Globus pallidus (tissue), 1 donor: ENCODE measurements around the gene PER3.
A peak's percentile ranks its signal among the peaks of the same experiment; 100 is the strongest.

Experiments
- DNase-seq: peaks from one replicate; pipeline ENCODE4 v3.0.0-alpha.2; 2015; ENCODE audit warnings: low spot score

The PER3 gene

DNA sequence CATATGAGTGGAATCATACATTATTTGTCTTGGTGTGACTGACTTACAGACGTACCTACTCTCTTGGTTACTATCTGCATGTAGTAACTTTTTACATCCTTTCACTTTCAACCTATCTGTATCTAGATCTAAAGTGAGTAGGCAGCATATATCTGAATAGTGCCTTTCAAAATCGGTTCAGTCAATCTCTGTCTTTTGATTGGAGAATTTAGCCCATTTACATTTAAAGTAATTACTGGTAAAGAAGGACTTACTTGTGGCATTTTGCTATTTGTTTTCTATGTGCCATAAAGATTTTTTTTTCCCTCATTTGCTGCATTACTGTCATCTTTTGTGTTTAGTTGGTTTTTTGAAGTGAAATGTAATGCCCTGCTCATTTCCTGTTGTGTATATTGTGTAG, 54.6 kb downstream of the PER3 start:
- DNase-seq: no peak

GRCh38 chr1:7839526-7839925, 55.4 kb downstream of the PER3 start:
- no peak for DNase-seq

- DNase-seq: no peak
Measured at GRCh38 chr1:7842517-7842916, 58.4 kb downstream of the PER3 start.

DNA sequence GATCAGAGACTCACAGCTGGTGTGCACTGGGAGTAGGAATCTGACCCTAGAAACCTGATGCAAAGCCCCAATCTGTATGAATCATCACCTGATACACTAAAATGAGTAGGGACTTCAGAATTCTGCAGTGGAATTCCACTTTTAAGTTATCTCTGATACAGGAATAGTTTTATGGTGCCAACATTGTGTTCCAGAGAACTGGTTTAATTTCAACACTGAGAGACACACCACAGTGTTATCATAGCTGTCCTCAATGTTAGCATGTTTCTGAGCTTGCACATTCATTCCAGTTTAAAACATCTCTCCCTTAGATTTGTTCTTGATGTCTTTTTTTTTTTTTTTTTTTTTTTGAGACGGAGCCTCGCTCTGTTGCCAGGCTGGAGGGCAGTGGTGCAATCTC, 61.7 kb downstream of the PER3 start:
- no peak for DNase-seq

DNA sequence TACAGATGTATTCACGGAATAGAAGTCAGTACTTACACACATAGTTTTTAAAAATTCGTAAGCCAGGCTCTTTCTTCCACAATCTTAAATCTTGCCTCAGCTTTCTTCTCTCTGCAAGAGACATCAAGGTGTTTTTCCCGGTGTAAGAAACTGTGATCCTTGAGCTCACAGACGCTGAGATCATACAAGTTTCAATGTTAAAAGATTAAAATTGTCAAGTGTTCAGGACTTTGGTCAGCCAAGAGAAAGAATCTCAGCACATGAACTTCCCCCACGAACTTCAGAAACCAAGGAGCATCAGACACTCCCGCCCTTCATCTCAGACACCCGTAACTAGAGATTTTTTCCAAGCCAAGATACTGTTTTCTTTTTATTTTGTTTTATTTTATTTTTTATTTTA, 62.6 kb downstream of the PER3 start:
- DNase-seq: no peak

- DNase-seq: no peak
Measured at GRCh38 chr1:7847599-7847998, 63.5 kb downstream of the PER3 start.

- no peak for DNase-seq
Measured at GRCh38 chr1:7850786-7851185, 66.7 kb downstream of the PER3 start.

DNA sequence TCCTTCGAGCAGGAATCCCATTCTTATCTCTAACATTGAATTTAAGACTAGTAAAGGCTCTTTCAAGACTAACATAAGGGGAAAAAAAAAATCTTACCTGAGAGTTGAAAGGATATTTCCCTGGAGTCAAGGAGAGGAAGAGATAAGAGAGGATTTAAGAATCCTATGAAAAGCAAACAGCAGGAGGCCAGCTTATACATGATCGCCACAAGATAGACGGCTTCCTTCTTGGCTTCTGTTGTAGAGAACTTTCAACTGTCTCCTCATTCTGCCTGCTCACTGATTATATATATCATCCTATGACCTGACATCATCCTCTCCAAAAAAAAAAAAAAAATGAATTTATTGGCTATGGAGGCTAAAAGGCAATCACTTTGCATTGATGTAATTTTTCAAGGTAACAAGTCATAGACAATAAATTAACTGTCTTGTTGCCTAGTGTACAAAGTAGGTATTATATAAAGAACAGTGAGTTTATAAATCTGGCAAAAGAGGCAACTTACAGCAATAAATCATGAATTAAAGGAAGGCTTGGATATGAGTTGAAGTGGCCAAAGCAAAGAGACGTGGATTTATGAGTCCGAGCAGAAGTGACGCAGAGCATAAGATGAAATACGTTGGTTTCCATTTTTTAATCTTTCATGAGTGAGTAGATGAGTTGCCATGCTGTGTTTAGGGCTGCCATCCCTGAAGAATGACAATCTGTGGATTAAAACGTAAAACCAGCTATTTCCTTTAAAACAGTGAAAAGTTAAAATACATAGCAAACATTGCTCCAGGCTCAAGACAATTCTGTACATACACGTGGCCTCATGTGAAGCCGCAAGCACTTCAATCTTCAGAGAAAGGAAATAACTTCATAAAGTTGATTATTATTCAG, 69.0 kb downstream of the PER3 start, which contains the start of gene UTS2:
TSS of gene UTS2 (minus strand) at position 262 of the 880 bp plus-strand sequence. CDS start at position 200, 62 bp downstream.
- DNase-seq: no peak

GRCh38 chr1:7853684-7854026, 69.6 kb downstream of the PER3 start:
- DNase-seq: no peak

GRCh38 chr1:7856345-7856744, 72.3 kb downstream of the PER3 start:
- peak; percentile 6 for DNase-seq

DNA sequence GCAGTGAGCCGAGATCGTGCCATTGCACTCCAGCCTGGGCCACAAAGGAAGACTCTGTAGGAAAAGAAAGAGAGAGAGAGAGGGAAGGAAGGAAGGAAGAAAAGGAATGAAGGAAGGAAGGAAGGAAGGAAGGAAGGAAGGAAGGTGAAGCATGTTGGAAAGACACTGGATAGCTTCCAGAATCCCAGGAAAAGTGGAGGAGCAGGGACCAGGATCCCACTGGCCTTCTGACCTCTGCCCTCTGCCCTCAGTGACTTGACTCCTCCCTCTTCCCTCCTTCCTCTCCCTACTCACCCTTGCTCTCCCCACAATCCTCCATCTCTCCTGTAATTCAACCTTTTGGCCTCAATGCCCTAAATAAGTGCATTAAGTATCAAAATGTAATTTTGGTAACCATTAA, 72.9 kb downstream of the PER3 start:
- no peak for DNase-seq

DNA sequence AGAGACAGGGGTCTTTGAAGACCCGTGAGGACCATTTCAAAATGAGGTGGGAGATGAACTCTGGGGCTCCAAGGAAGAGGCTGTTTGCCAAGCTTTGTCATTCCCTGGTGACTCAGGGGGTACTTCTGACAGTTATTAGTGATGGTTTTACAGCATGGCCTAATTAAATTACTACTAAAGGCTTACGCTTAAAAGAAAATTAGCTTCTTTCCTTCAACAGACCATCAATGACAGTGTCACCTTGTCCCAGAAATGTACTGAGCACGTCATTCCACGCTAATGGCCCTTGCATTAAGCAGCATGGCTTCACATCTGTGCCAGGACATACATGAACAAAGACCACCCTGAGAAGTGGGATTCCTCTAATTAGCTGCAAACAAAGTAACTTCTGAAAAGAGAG, 73.9 kb downstream of the PER3 start:
- DNase-seq: no peak

GRCh38 chr1:7859406-7859805, 75.3 kb downstream of the PER3 start:
- DNase-seq: no peak

DNA sequence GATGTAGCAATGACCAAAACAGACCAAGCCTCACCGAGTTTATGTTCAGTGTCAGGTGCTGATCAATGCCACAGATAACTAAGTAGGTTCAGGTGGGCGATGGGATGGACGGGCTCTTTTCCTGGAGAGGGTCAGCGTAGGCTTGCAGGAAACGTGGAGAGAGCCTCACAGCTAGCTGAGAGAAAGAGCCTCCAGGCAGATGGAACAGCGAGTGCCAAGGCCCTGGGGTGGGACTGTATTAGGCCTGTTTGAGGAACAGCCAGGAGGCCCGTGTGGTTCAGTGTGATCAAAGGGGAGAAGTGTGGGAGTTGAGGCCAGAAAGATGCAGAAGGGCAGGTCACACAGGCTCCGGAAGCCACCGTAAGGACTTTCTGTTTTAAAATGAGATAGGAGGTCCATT, 76.0 kb downstream of the PER3 start:
- DNase-seq: no peak

DNA sequence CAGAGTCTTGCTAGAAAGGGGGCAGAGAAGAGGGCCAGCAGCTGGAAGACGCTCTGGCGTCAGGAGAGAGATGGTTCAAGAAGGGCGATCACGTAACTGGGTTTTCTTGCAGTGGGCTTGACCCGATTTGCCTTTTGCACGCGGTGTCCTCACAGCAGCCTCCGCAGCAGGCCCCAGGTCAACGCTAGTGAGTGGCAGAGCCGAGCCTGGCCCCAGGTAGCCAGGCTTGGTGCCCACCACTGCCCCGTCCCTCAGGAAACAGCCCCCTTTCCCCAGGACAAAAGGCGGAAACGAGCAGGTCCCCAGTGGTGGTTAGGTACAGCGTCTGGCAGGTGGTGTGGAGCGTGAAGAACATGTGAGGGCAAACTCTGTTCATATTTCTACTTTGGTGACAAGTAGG, 77.4 kb downstream of the PER3 start:
- no peak for DNase-seq

- no peak for DNase-seq
Measured at GRCh38 chr1:7862211-7863060, 78.3 kb downstream of the PER3 start.

- no peak for DNase-seq
Measured at GRCh38 chr1:7863756-7864328, 79.8 kb downstream of the PER3 start.

DNA sequence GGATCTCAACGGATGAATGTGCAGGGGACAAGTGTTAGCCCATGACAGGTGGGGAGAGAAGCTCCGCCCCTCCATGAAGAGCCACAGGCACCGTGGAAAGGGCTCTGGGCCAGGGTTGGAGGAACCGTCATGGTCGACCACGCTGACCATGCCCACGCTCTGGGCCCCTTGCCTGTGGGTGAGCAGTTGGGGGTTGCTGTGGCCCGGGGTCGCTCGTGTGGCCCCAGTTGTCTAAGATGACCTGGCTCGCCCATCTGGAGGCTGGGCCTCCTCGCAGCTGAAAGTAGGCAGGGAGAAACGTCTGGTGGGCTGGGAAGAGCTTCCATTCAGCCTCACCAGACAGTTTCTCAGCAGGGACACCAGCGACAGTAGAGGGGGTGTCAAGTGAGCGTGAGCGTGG, 81.9 kb downstream of the PER3 start:
- no peak for DNase-seq

GRCh38 chr1:7868070-7868780, 84.1 kb downstream of the PER3 start:
- no peak for DNase-seq

GRCh38 chr1:7869136-7869920, 85.2 kb downstream of the PER3 start:
- DNase-seq: no peak

GRCh38 chr1:7871136-7871535, 87.0 kb downstream of the PER3 start:
- DNase-seq: no peak
